ENCODE data around the gene TIMP1.

Gene TIMP1

GRCh38 chrX:47634871-47635575, 52.8 kb downstream of the TIMP1 start:
- DNase-seq (ENCODE audit: low read depth) = no peak

All from stimulated activated CD8-positive, alpha-beta memory T cell treated with anti-CD3 and anti-CD28 coated beads, Interleukin-12 subunit alpha, Interleukin-12 subunit beta, amount 100 ng/mL, for 1 hour (primary cell).